Activated naive CD4-positive, alpha-beta T cell treated with anti-CD3 and anti-CD28 coated beads, Interleukin-2, amount 50 U/mL, for 16 hours (primary cell): ENCODE results near the gene ADK.
A peak's percentile ranks its signal among the peaks of the same experiment; 100 is the strongest.
"Not testable (repeated sequence)": the region's sequence is repeated elsewhere in the genome, so short reads cannot be mapped to it uniquely, and the experiment has no call there.

Experiments used
- DNase-seq: peaks from one replicate; pipeline ENCODE4 v3.0.0-alpha.2; 2020

The ADK gene

GRCh38 chr10:74568896-74569295, 417.9 kb downstream of the ADK start:
- not testable (repeated sequence) for DNase-seq

GRCh38 chr10:74573497-74573896, 422.5 kb downstream of the ADK start:
- not testable (repeated sequence) for DNase-seq

GRCh38 chr10:74575191-74575720, 424.2 kb downstream of the ADK start:
- DNase-seq: no peak

- DNase-seq: no peak
These were observed 424.9 kb downstream of the ADK start for GRCh38 chr10:74575912-74576311.

- DNase-seq: no peak
These were observed 425.6 kb downstream of the ADK start for GRCh38 chr10:74576586-74576985.

GRCh38 chr10:74580438-74580837, 429.4 kb downstream of the ADK start:
- not testable (repeated sequence) for DNase-seq

GRCh38 chr10:74582566-74582965, 431.5 kb downstream of the ADK start:
- DNase-seq: no peak

- DNase-seq: peak; percentile 58
These were observed 434.4 kb downstream of the ADK start for GRCh38 chr10:74585231-74586087.

- DNase-seq: peak; percentile 43
These were observed 435.1 kb downstream of the ADK start for GRCh38 chr10:74586088-74586585.

- DNase-seq: no peak
These were observed 436.3 kb downstream of the ADK start for GRCh38 chr10:74587109-74587854.

GRCh38 chr10:74589226-74589673, 438.2 kb downstream of the ADK start:
- DNase-seq: peak; percentile 84

GRCh38 chr10:74589851-74590250, 438.8 kb downstream of the ADK start:
- DNase-seq: no peak

- no peak for DNase-seq
These were observed 442.4 kb downstream of the ADK start for GRCh38 chr10:74593470-74593869.

- DNase-seq: no peak
These were observed 445.7 kb downstream of the ADK start for GRCh38 chr10:74596713-74597112.

GRCh38 chr10:74598891-74599566, 448.0 kb downstream of the ADK start:
- no peak for DNase-seq

- no peak for DNase-seq
These were observed 448.7 kb downstream of the ADK start for GRCh38 chr10:74599672-74600071.

GRCh38 chr10:74600170-74600569, 449.1 kb downstream of the ADK start:
- no peak for DNase-seq

GRCh38 chr10:74602576-74602975, 451.6 kb downstream of the ADK start:
- no peak for DNase-seq

GRCh38 chr10:74610299-74610698, 459.3 kb downstream of the ADK start:
- DNase-seq: no peak

- no peak for DNase-seq
These were observed 461.2 kb downstream of the ADK start for GRCh38 chr10:74612195-74612594.

GRCh38 chr10:74620626-74621025, 469.6 kb downstream of the ADK start:
- no peak for DNase-seq

- DNase-seq: no peak
These were observed 472.8 kb downstream of the ADK start for GRCh38 chr10:74623786-74624185.

- no peak for DNase-seq
These were observed 473.5 kb downstream of the ADK start for GRCh38 chr10:74624501-74624900.
